ENCODE results near the gene TMEFF2. TPM values are rescaled to one million over a fixed set of nuclear protein-coding genes. Genes with fewer than 3 reads are reported as not detected.

TMEFF2 gene
- total RNA-seq, 6 donors from 2014 or later, result 0.69 TPM; not detected in 5

DNA sequence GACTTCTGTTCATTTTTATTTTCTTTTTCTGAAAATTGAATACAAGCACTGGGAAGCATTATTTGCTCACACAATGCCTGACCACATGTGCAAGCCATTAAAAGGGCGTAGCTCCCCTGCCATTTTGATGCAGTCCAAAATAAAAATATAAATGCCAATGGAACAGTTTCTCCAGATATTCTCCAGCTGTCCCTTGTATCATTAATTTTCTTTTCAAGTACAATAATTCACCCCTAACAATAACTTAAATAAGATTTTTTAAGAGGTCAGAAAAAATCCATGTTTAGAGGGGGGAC, 168.0 kb downstream of the TMEFF2 start:
- peak overlapping the region in 1 of 4 donors; percentile 53 for H3K27ac ChIP-seq
- 50 to 62% methylated on average over 1 of the region's 1 CpG for WGBS, 2 donors
- no peaks in the 10 kb centered on the region for H3K27me3 ChIP-seq
- no peak overlapping the region for H3K4me3 ChIP-seq
- no peak for DNase-seq
- no peak for ATAC-seq (ENCODE audit: low FRiP score in 2 of 2)
- no peaks in the 10 kb centered on the region for H3K9me3 ChIP-seq
- H3K36me3 ChIP-seq, result no peaks in the 10 kb centered on the region
- no peak for TF ChIP-seq POLR2AphosphoS5 (IDR thresholded peaks at IDR 0.05)
- no peak for TF ChIP-seq EP300 (IDR thresholded peaks at IDR 0.05)
- no peak for TF ChIP-seq POLR2A (IDR thresholded peaks at IDR 0.05)
- TF ChIP-seq, protein P1, sequence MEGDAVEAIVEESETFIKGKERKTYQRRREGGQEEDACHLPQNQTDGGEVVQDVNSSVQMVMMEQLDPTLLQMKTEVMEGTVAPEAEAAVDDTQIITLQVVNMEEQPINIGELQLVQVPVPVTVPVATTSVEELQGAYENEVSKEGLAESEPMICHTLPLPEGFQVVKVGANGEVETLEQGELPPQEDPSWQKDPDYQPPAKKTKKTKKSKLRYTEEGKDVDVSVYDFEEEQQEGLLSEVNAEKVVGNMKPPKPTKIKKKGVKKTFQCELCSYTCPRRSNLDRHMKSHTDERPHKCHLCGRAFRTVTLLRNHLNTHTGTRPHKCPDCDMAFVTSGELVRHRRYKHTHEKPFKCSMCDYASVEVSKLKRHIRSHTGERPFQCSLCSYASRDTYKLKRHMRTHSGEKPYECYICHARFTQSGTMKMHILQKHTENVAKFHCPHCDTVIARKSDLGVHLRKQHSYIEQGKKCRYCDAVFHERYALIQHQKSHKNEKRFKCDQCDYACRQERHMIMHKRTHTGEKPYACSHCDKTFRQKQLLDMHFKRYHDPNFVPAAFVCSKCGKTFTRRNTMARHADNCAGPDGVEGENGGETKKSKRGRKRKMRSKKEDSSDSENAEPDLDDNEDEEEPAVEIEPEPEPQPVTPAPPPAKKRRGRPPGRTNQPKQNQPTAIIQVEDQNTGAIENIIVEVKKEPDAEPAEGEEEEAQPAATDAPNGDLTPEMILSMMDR (IDR thresholded peaks at IDR 0.05), result no peak
- H3K4me1 ChIP-seq, result peaks cover 0 to 9% (median 3%) of the 10 kb centered on the region in 4 donors

DNA sequence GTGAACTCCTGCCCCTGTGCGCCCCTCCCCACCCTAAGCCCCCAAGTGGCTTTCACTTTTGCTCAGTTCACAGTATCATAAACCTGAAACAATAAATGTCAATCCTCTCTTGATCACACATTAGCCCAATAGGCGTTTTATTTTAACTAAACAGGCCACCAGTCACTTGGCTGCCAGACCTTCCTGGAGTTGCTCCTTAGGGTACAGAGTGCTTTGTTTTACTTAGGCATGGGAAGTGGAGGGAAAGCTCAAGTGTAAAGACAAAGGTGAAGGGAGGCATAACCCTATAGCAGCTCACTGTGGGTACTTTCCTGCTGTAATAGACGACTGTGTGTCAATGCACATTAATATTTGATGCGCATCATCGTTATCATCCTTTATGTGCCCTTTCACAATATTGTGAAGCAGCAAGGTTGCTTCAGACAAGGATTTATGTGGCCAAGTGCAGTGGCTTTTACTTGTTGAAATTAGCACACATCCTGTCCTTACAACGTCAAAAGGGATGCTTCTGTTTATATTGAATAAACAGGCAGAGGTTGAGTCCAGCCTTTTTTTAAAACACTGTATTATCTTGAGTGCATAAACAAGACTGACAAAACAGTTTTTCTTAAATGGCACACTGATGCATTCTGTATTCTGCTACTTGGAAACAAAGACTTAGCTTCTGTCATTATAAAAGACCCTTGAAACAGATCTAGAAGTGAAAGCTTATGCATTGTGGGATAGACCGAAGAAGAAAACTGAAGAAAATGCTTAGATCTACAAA, 168.5 kb downstream of the TMEFF2 start:
- Histone ChIP-seq H3K27ac (peak overlapping the region in 3 of 4 donors; percentile 42 to 73 (median 66)), H3K27me3 (no peaks in the 10 kb centered on the region), H3K4me1 (peaks cover 0 to 9% (median 3%) of the 10 kb centered on the region in 4 donors), H3K4me3 (peak overlapping the region in 2 of 4 donors; percentile 1 to 15), H3K9me3 (no peaks in the 10 kb centered on the region), H3K36me3 (no peaks in the 10 kb centered on the region)
- WGBS, 2 donors, result 51 to 62% methylated on average over 7 of the region's 7 CpGs
- no peak for ATAC-seq (ENCODE audit: low FRiP score in 2 of 2)
- TF ChIP-seq, protein P1 (IDR thresholded peaks at IDR 0.05), result no peak
- TF ChIP-seq POLR2A (IDR thresholded peaks at IDR 0.05), result no peak
- TF ChIP-seq EP300 (IDR thresholded peaks at IDR 0.05), result peak in 2 of 4 donors; percentile 27 to 37
- TF ChIP-seq POLR2AphosphoS5 (IDR thresholded peaks at IDR 0.05), result peak; percentile 20 to 32
- no peak for DNase-seq

DNA sequence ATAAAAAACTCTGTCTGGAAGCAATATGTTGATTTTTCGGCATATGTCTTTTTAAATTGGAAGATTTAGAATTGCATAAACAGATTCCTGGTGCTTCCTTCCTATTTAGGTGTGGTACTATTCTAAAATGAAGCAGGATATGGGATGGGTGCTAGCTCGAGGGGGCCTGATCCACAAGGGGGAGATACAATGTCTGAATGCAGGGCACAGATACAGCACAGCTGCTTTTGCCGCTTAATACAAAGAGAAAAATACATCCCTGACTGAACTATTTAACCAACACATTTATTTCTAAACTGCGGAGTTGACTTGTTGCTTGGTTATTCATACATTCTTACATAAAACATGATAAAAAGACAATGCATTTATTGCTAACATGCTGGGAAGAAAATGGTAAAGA, 169.1 kb downstream of the TMEFF2 start:
- Histone ChIP-seq H3K4me1 (peaks cover 0 to 9% (median 3%) of the 10 kb centered on the region in 4 donors), H3K27me3 (no peaks in the 10 kb centered on the region), H3K4me3 (peak overlapping the region in 2 of 4 donors; percentile 1 to 15), H3K27ac (peak overlapping the region in 3 of 4 donors; percentile 42 to 73 (median 66)), H3K9me3 (no peaks in the 10 kb centered on the region), H3K36me3 (no peaks in the 10 kb centered on the region)
- no peak for DNase-seq
- 56 to 62% methylated on average over 4 of the region's 4 CpGs for WGBS, 2 donors
- TF ChIP-seq POLR2AphosphoS5 (IDR thresholded peaks at IDR 0.05) (no peak), EP300 (IDR thresholded peaks at IDR 0.05) (no peak), POLR2A (IDR thresholded peaks at IDR 0.05) (no peak)
- TF ChIP-seq, protein P1 (IDR thresholded peaks at IDR 0.05), result no peak
- ATAC-seq (ENCODE audit: low FRiP score in 2 of 2), result peak in 1 of 2 donors; percentile 55

DNA sequence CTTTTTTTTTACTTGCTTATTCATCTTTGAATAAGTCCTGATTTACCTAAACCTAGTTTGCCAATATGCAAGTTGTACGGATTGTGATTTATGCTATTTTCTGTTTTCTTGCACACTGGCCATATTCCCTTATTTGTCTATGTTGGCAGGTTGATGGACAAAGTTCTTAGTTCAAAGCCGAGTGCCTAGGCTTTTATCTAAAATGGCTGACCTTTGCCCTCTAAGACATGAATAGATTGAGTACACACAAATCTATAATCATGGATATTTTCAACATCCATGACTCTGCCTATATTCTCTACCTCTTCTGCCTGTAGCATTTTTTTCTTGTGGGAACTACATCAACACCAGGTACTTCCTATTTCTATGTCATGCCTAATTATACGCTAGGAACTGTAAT, 171.7 kb downstream of the TMEFF2 start:
- WGBS, 2 donors, result 91 to 97% methylated on average over 3 of the region's 3 CpGs
- Histone ChIP-seq H3K9me3 (no peaks in the 10 kb centered on the region), H3K4me3 (no peak overlapping the region), H3K36me3 (no peaks in the 10 kb centered on the region), H3K27ac (no peak overlapping the region), H3K27me3 (no peaks in the 10 kb centered on the region), H3K4me1 (peaks cover 0 to 9% (median 4%) of the 10 kb centered on the region in 4 donors)
- no peak for ATAC-seq (ENCODE audit: low FRiP score in 2 of 2)
- TF ChIP-seq POLR2AphosphoS5 (IDR thresholded peaks at IDR 0.05), result no peak
- TF ChIP-seq EP300 (IDR thresholded peaks at IDR 0.05), result no peak
- no peak for TF ChIP-seq POLR2A (IDR thresholded peaks at IDR 0.05)
- TF ChIP-seq, protein P1 (IDR thresholded peaks at IDR 0.05), result no peak
- no peak for DNase-seq

DNA sequence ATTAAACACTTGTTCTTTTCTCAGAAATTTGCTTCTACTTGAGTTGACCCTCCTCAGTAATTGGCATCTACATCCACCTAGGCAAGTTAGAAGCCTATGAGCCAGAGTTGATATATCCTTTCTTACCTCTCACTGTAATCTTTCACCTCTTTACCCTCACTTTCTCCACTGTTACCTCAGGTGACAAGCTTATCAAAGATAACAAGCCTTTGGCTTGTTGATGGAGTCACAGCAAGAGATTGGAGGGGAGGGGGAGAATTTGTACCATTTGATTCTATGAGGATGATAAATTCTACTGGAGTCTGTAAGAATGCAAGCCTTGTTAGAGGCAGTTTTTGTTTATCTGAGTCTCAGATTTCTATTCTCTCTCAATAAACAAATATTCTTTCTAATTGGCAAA, 176.9 kb downstream of the TMEFF2 start:
- ATAC-seq (ENCODE audit: low FRiP score in 2 of 2) (no peak), DNase-seq (no peak)
- H3K36me3 ChIP-seq, result no peaks in the 10 kb centered on the region
- H3K27me3 ChIP-seq, result no peaks in the 10 kb centered on the region
- H3K9me3 ChIP-seq, result no peaks in the 10 kb centered on the region
- no peak for TF ChIP-seq POLR2A (IDR thresholded peaks at IDR 0.05)
- no peak for TF ChIP-seq POLR2AphosphoS5 (IDR thresholded peaks at IDR 0.05)
- TF ChIP-seq, protein P1 (IDR thresholded peaks at IDR 0.05), result no peak
- TF ChIP-seq EP300 (IDR thresholded peaks at IDR 0.05), result no peak
- H3K27ac ChIP-seq, result no peak overlapping the region
- no peak overlapping the region for H3K4me3 ChIP-seq
- peaks cover 0 to 3% (median 0%) of the 10 kb centered on the region in 4 donors for H3K4me1 ChIP-seq

Data from upper lobe of left lung (tissue), 6 donors.